ENCODE data around the gene DAPP1.
"Not testable (repeated sequence)": the region's sequence is repeated elsewhere in the genome, so short reads cannot be mapped to it uniquely, and the experiment has no call there.

DAPP1 gene

DNA sequence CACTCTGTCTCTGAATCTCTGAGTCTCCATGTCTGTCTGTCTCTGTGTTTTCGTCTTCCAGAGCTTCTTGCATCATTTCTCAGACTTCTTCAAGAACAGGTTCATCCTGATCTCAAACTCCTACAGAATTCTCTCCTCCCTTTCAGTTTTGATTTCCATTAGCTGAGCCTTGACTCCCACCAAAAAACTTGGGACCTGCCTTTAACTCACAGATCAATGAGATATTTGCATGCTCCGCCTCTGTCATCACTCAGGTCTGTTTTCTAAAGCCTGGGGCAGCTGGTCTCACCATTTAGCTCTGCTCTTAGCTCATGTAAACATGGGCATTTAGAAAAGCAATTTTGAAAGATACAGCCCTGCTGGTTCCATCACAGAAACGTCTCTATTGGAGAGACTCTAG lies 8.6 kb downstream of the DAPP1 start:
- DNase-seq = no peak

DNA sequence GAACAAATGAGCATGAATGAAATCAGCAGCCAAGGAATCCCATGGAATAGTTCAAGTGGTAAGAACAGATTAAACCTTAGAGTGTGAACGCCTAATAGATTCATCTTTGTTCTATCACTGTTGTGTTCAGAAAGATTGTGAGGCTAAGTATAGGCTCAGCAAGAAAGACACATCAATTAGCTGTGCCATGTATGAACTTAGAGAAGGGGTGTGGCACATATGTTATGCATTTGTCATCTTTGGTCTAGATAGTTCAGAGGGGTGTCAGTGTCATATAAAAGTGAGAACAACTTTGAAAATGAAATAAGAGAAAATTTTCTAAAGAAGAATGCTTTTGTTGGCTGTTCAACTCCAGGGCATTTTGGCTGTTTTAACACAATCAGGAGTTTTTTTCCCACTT lies 9.4 kb downstream of the DAPP1 start:
- DNase-seq = no peak

DNA sequence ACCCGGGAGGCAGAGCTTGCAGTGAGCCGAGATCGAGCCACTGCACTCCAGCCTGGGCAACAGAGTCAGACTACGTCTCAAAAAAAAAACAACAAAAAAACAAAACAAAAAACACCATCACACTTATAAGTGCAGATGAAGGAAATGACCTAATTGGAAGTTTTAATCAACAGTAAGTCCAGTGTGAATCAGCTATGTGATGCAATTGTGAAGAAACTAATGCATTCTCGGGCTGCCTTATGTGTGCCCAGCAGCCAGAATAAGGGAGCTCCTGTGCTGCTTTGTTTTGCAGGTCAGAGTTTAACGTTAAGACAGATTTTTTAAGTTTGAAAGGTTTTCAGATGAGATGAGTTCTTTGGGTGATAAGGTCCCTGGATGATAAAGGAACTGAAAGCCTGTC lies 10.8 kb downstream of the DAPP1 start:
- DNase-seq = no peak

DNA sequence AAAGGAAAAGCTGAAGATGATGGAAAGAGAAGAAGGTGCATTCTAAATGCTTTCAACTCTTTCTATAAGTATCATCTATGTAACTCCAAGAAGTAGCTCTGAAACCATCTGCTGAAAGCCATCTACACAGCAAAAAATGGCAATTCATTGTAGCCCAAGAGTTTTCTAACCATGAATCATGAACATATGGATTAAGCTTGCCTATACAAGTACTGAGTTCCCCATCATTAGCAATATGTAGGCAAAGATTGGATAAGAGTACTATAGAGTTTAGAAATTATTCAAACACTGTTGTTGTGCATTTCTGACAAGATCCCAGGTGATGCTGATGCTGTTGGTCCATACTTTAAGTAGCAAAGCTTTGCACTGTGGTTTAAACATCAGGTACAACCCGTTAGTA lies 11.2 kb downstream of the DAPP1 start:
- no peak for DNase-seq

DNA sequence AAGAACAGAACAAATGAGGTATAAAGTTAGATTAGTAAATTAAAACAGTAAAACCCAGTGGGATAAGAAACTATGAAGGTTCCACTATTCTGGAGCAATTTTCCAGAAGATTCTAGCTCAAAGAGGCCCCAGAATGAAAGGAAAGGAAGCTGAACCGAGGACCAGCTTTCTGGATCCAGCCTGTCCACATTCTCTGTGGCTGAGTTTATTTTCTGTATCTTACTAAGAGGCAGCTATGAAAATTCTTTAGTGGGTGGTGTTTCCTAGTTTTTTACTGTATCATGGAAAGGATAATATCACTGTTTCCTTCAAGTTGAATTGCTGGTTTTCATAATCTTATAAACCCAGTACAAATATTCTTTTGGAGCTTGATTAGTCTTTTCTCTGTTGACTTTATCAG lies 11.8 kb downstream of the DAPP1 start:
- no peak for DNase-seq

DNA sequence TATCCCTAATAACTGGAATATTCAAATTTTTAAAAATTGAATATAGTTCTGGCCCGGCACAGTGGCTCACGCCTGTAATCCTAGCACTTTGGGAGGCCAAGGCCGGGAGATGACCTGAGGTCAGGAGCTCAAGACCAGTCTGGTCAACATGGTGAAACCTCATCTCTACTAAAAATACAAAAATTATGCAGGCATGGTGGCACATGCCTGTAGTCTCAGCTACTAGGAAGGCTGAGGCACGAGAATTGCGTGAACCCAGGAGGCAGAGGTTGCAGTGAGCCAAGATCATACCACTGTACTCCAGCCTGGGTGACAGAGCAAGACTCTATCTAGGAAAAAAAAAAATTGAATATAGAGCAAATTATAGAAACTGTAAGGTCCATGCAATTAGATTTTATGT lies 13.4 kb downstream of the DAPP1 start:
- not testable (repeated sequence) for DNase-seq

DNA sequence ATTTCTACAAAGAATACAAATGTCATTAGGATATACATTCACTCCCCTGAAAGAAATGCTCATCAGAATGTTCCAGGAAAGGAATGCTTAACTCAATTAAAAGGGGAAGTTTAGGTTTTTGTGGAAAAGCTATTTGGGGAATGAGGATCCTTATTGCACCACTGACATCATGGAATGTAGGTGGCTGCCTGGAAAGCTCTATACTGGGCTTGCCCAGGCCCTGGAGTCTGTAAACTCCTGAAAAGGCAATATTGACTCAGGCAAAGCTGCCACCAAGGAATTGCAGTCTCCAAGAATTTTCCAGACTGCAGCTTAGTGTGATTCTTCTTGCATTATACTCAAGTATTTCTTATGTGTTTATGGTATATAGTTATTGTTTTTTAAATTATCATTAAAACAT lies 15.7 kb downstream of the DAPP1 start:
- DNase-seq = no peak

DNA sequence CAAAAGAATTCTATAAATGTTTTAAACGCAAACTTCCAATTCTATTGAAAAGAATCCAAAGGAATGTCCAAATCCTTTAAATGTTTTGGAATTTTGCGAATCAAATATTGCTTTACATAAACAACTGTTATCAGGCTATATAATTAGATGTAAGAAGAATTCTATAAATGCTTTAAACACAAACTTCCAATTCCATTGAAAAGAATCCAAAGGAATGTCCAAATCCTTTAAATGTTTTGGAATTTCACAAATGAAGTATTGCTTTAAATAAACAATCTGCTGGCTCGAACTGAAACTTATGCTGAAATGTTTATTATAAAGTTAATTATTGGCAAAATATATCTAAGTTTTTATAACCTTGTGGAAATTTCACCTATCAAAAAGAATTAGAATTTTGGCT lies 16.1 kb downstream of the DAPP1 start:
- no peak for DNase-seq

DNA sequence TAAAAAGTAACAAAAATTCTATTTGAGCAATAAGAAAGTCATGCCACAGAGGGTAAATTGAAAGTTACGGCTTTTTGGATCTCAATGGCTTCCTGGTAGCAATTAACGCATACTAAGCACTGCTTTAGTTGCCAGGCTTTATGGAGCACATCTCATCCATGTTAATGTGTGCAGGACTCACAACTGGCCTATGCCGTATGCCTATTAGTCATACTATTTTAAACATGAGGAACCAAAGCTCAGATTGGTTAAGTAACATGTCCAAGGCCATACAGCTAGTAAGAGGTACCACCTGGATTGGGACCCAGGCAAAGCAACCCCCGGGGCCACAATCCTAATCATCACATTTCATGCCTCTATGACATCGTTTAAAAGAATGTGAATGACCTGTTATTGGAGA lies 17.1 kb downstream of the DAPP1 start:
- no peak for DNase-seq

DNA sequence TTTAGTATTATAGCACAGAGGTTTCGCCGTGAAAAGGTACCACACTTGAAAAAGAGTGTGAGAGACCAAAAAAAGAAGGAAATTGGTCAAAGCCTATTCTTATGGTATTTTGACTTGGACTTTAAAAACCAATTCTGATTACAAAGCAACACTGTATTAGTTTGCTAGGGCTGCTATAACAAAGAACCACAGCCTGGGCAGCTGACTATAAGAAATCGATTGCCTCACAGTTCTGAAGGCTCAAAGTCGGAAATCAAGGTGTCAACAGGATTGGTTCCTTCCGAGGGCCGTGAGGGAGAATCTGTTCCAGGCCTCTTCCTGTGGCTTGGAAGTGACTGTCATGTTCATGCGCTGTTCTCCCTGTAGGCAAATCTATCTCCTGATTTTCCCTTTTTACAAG lies 17.9 kb downstream of the DAPP1 start:
- DNase-seq = no peak

DNA sequence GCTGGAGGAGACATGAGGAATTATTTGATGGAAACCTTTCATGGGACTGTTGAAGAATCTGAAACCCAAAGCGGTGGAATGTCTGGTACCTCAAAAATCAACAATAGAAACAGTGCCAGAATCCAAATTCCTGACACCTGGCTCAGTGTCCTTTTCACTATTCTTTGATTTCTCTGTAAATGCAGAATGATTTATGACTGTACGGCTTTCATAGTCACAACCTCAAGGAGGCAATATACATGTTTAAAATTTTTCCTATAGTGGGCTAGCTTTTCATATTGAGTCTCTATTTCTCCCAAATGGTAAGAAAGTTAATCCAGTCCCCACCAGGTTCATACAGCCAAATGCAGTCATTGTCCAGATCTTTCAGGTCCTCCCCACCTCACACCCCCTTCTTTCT lies 19.3 kb downstream of the DAPP1 start:
- no peak for DNase-seq

DNA sequence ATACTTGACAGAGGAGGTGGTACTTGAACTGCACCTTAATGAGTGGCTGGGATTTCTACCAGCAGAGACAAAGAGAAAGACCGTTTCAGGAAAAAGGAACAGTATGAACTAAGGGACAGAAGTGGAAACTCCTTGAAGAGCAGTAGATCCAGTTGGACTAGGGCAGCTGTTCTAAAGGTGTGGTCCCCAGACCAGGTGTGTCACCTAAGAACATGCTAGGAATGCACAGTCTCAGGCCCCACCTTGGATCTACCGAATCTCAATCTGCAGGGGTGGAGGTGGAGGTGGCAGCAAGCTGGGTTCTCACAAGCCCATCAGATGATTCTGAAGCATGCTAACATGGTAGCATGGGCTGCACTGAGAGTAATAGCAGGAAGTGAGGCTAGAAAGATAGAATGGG lies 22.3 kb downstream of the DAPP1 start:
- DNase-seq = no peak

DNA sequence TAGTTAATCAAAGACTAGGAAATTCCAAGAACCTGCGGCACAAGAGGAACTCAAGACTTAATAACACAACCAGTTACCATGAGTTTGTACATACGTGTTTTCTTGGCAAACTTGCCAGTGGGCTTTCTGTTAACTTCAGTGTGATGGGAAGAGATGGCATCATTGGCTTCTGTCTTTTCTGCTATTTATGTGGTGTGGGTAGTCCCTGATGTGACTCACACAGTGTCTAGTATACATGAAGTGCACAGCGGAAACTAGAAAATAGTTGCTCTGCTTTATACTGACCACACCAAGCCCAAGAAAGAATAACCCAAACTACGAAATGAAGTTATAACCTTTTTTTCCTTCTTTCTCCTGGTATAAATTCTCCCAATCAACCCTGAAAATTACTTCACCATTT lies 24.5 kb downstream of the DAPP1 start:
- DNase-seq = no peak

DNA sequence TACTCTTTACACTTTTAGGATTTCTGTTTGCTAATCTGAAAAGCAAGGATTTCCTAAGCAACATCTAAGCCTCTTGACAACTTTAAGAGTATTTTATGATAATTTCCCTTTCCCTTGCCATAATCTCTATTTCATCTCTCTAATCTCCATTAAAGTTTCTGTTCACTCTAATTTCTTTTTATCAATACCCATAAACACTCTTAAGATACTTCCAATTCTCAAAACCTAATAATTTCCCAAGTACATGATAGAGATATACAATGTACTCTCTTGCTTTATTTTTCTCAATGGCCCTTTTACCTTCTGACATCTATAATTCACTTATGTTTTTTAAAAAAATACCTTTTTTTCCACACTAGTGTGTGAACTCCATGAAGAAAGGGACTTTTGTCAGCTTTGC lies 26.8 kb downstream of the DAPP1 start:
- DNase-seq = no peak

DNA sequence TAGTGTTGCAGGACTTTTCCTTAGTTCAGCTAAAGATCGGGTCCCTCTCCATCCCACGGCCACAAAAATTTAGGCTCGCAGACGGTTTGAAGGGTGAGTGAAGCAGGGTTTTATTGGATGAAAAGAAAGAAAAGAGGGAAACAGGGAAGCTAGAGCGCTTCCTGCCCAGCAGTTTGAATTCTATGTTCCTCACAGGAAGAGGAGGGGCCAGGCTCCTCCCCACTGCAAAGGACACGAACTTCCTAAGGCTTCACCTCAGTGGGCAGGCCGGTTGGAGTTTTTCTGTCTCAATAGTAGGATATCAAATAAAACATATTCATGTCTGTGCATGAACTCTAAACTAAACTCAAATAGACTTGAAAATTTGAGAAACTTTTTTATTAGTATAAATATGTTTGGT lies 27.4 kb downstream of the DAPP1 start:
- no peak for DNase-seq

DNA sequence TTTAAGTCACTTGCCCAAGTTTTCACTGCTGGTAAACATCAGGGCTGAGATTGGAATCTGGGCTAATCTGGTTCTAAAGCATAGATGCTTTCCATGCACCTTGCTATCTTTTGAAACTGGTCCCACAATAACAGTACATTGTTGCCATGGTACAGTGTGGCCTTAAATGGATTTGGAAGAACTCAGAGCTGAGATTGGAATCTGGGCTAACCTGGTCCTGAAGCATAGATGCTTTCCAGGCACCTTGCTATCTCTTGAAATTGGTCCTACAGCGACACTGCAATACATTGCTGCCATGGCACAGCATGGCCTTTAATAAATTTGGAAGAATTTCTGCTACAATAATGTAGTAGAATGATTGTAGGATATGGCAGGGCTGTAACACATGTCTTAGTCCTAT lies 28.6 kb downstream of the DAPP1 start:
- DNase-seq = no peak

DNA sequence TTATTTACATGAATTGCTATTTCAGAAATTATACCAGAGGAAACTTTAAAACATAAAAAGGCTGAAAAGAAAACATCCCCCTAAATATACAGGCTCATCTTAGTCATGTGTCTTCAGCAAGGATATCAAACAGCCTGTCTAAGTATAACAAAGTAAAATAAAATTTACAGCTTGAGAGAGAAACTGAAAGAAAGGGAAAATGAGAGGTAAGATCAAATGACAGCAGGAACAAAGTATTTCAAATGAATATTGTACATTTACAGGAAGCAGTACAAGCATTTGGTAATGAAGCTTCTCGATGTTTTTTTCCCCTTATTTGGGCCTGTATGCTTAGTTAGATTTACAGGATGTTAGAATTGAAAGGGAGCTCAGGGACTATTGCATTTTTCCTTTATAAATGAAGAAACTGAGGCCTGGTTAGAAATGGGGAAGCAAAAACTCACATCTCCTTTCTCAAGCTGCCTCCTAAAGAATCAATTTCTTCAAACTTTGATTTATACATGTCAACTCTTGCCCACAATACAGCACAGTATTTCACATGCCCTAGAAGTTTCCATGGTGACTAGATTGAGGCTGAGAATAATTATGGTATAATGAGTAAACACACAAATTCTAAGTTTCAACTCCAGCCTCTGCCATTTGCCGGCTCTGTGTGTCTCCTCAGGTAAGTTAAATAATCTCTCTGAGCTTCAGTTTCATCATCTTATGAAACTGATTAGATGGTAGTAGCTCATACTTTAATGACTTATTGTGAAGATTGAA lies 29.3 kb downstream of the DAPP1 start:
- DNase-seq = no peak

DNA sequence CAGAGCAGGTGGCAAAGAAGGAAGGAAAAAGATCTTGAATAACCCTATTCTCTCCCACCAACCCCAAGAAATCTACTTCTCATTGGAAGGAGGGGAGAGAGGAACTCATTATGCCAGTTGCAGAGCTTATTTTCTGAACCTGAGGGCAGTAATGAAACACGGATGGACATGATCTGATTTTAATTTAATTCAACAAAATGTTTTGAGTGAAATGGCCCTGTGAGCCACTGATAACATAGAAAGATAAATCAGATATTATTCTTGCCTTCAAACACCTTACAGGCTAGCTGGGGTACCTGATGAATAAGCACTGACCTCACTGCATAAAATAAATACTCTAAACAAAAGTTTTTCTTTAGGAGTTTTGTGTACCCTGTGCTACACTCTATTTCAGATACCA lies 30.3 kb downstream of the DAPP1 start:
- DNase-seq = no peak

DNA sequence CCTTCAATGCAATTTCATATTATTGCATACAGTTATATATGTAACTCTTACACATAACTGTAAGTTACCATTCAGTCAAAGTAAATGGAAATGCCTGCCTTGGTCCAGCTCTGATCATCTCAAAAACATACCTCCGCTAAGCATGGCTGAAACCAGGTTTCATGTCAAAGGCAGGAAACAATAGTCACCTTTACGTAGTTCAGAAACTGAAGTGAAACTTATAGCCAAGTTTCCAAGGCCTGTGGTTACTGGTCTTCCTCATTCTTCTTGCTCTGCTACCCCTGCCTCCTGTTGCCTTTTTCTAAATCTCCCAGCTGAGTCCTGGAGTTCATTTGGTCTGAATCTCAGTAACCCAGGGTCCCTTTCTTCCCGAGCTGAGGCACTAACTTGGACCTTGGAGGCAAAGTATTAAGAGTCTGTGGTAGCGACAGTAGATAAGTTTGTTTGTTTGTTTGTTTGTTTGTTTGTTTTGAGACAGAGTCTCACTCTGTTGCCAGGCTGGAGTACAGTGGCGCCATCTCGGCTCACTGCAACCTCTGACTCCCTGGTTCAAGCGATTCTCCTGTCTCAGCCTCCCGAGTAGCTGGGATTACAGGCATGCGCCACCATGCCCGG lies 30.8 kb downstream of the DAPP1 start:
- peak; percentile 21 for DNase-seq

DNA sequence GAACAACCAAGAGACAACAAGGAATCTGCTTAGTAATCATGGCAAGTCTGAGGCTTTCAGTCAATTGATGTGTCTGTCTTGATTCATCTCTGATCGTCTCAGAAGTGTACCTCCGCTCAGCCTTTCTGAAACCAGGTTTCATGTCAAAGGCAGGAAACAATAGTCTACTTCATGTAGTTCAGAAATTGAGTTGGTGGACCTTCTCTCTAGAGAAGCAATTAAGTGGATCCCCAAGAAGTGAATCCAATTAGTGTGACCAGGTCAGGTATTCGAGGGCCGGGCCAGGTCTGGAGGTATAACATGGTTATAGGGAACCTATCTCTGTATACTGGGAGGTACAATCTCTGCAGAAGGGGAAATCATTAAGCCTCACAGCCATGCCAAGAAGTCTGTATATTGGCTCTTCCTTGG lies 32.0 kb downstream of the DAPP1 start:
- DNase-seq = no peak

DNA sequence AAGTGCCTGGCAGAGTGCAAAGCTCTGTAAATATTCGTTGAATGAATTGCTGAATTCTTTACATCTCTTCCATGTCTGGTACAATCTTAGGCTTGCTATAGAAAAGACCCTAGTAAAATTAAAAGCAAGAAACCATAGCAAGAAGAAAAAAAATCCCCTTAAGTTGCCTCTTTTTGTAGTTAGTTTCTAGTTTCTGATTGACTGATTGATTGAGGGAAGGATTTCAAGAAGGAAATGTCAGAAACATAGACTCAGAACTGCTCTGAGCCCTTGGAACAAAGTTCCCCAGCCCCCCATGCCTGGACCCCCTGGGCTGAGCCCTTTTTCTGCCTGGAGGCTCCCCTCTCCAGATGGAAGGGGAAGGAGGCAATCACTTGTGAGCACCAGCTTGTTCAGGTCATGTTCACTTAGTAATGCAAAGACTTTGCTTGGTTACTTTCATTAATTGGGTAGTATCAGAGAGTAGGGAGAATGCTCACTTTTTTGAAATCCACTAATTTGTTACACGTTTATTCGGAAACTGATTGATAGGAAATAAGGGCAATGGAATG lies 35.6 kb downstream of the DAPP1 start:
- no peak for DNase-seq

DNA sequence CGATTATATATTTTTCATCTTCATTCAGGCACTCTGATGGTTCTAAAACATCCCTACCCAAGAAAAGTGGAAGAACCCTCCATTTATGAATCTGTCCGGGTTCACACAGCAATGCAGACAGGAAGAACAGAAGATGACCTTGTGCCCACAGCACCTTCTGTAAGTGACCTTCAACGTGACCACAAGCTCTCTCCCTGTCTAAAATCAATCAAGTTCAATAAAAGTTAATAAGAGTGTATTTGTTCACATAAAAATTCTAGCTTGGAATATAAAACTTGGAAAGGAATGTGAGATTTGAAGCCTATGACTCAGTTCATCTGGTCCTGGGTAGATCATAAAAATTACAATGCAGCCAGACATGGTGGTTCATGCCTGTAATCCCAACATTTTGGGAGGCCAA lies 36.6 kb downstream of the DAPP1 start:
- no peak for DNase-seq

DNA sequence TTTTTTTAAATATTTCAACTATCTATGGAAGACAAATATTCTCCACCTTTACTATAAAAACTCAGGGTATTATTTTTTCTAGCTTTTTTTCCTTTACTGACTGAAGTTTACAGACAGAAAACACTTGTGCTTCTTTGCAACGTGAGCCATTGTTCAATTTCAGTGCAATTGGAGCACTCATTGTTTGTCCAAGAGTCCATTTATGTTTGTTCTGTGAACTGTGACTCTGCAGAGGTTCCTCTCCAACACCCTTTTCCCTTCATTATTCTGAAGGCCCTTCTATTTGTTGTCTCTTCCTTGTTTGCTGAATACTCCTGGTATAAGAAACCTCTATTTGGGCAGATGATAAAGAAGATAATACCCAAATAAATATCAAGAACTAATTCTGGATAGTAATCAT lies 37.4 kb downstream of the DAPP1 start:
- no peak for DNase-seq

DNA sequence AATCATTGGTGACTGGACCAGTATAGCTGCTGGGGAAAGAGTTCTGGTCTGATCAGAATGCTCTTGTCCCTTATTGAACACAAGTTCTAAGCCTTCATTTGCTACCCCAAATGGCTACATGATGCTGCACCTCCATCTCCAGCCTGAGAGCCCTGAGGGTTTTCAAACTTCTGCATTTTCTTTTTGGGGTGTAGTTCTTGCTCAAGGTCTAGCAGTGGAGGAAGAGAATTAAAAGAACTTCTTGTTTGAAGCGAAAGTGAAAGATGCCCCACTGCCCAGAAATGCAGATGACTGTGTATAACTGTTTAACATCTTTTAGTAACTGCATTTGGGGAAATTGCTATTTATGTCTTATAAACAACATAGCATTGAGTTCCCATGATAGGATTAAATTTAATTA lies 39.1 kb downstream of the DAPP1 start:
- DNase-seq = no peak

DNA sequence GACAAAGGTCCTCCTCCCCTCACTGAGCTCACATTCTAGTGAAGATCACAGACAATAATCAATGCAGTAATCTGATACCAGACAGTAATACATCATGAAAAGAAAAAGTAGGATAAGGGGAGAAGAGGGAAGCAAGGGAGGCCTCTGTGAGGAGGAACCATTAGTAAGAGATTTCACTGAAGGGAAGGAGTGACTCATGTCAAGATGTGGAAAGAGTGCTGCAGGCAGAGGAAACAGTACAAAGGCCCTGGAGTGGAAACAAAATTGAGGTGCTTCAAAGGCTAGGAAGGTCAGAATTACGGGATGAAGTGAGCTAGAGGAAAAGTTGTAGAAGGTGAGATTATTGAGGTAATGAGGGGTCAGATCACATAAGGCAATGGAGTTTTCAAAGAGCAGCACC lies 39.5 kb downstream of the DAPP1 start:
- DNase-seq = no peak

All from central memory CD4-positive, alpha-beta T cell (primary cell).